Neural cell (in vitro differentiated cells): ENCODE measurements around the gene TMEM272.

Source experiments
- EP300 ChIP-seq: fragments of 450-650 bp; conservative IDR thresholded peaks from 2 replicates; pipeline ENCODE4 v1.6.1; 2014; ENCODE audit warnings: antibody characterized with exemption, mild to moderate bottlenecking, moderate library complexity; ENCODE audit not compliant: poor library complexity, severe bottlenecking
- EZH2 ChIP-seq: fragments of 200-600, 300-800 bp; shearing (Covaris generic), sonication (generic); IDR thresholded peaks from 2 replicates; pipeline ENCODE4 v1.6.1; 2014; ENCODE audit warnings: antibody characterized with exemption, low read length, borderline replicate concordance, mild to moderate bottlenecking; ENCODE audit not compliant: insufficient read depth, poor library complexity, severe bottlenecking
- POLR2AphosphoS5 ChIP-seq: IDR thresholded peaks from 2 replicates; pipeline ENCODE4 v1.6.1; 2012
- SMC3 ChIP-seq: fragments of 450-650 bp; conservative IDR thresholded peaks from 2 replicates; pipeline ENCODE4 v1.6.1; 2014; ENCODE audit warnings: antibody characterized with exemption, mild to moderate bottlenecking, moderate library complexity; ENCODE audit not compliant: poor library complexity
- TAF1 ChIP-seq: IDR thresholded peaks from 2 replicates; pipeline ENCODE4 v1.6.1; 2012; ENCODE audit warnings: low read depth
- TF ChIP-seq, protein P1 (sequence below): fragments of 450-650 bp; IDR thresholded peaks from 2 replicates; pipeline ENCODE4 v1.5.1; 2014; ENCODE audit warnings: antibody characterized with exemption, mild to moderate bottlenecking, moderate library complexity; ENCODE audit not compliant: poor library complexity, severe bottlenecking

DNA sequence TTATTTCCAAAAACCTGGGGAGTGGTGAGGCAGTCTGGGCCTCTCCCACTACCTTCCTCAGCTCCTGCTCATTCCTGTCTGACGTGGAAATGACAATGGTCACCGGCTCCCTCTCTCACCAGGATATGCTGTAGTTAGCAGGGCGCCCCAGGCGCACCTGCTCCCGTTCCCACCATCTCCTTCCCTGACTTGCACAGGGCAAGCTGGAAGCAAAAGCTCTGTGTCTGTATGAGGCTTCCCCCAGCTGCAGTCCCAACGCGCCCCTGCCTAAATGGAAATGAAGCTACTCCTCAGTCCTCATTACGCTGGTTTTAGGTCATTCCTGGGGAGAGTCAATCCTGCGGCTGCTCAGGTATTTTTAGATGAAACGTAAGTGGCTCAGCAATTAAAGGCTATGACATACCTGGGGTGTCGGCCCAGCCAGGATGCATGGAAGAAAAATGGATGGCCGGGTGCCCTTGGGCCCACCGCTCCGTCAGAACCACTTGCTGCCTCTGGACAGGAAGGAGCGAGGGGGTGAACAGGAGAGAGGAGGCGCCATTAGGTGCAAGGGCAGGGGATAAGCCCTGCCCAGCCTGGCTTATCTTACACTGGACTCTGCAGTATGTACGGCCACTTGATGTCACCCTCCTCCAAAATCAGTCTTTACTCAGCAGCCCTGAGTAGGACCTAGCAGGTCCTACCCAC, 73.4 kb downstream of the TMEM272 start:
- TF ChIP-seq, protein P1, sequence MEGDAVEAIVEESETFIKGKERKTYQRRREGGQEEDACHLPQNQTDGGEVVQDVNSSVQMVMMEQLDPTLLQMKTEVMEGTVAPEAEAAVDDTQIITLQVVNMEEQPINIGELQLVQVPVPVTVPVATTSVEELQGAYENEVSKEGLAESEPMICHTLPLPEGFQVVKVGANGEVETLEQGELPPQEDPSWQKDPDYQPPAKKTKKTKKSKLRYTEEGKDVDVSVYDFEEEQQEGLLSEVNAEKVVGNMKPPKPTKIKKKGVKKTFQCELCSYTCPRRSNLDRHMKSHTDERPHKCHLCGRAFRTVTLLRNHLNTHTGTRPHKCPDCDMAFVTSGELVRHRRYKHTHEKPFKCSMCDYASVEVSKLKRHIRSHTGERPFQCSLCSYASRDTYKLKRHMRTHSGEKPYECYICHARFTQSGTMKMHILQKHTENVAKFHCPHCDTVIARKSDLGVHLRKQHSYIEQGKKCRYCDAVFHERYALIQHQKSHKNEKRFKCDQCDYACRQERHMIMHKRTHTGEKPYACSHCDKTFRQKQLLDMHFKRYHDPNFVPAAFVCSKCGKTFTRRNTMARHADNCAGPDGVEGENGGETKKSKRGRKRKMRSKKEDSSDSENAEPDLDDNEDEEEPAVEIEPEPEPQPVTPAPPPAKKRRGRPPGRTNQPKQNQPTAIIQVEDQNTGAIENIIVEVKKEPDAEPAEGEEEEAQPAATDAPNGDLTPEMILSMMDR, result no peak
- TF ChIP-seq TAF1, result no peak
- no peak for TF ChIP-seq EP300
- no peak for TF ChIP-seq POLR2AphosphoS5
- no peak for TF ChIP-seq EZH2
- no peak for TF ChIP-seq SMC3
